Common myeloid progenitor, CD34-positive (primary cell): ENCODE data around the gene MYL12B.

ENCODE experiments used
- CTCF ChIA-PET: fragments of 350-600 bp; sonication (Branson Sonifier 250); formaldehyde crosslinking; loops from one replicate; lab custom pipeline; 2021; ENCODE audit warnings: antibody characterized with exemption; lab: Charles Lee
- POLR2A ChIA-PET: fragments of 350-600 bp; sonication (Branson Sonifier 250); formaldehyde crosslinking; loops from one replicate; lab custom pipeline; 2021; ENCODE audit warnings: antibody characterized with exemption; lab: Charles Lee
- DNase-seq, 3 donors: peaks; one replicate each; pipeline versions ENCODE4 v3.0.0 to v3.0.0-alpha.2; 2013
- H3K27ac ChIP-seq, 2 experiments: 1 replicate in 1 of 2; 2 replicates in 1 of 2; pipeline ENCODE4 v1.7.0; 2013; ENCODE audit warnings: inconsistent platforms in 2 of 2, low read length in 2 of 2, mild to moderate bottlenecking in 2 of 2, low read depth in 1 of 2, moderate library complexity in 1 of 2; ENCODE audit not compliant: severe bottlenecking in 2 of 2, insufficient read depth in 1 of 2, poor library complexity in 1 of 2
- H3K27me3 ChIP-seq, 5 experiments: replicated peaks in 2 of 5; 1 replicate in 3 of 5; 2 replicates in 2 of 5; pipeline versions ENCODE4 v1.6.1 to v1.7.0; 2013; ENCODE audit warnings: low read length in 4 of 5, mild to moderate bottlenecking in 2 of 5, moderate library complexity in 2 of 5, inconsistent platforms in 1 of 5; ENCODE audit not compliant: insufficient read depth in 5 of 5, control insufficient read depth in 4 of 5
- H3K36me3 ChIP-seq, 4 experiments: 1 replicate in 2 of 4; 2 replicates in 2 of 4; pipeline versions ENCODE4 v1.6.1 to v1.7.0; 2013; ENCODE audit warnings: low read length in 3 of 4, control low read depth in 1 of 4, mild to moderate bottlenecking in 1 of 4; ENCODE audit not compliant: control insufficient read depth in 4 of 4, insufficient read depth in 4 of 4
- H3K4me1 ChIP-seq, 4 experiments: 1 replicate in 3 of 4; 2 replicates in 1 of 4; pipeline versions ENCODE4 v1.6.1 to v1.7.1; 2013; ENCODE audit warnings: low read length in 3 of 4, mild to moderate bottlenecking in 3 of 4, control low read depth in 1 of 4, inconsistent platforms in 1 of 4, moderate library complexity in 1 of 4; ENCODE audit not compliant: control insufficient read depth in 4 of 4, insufficient read depth in 4 of 4; ENCODE audit errors: control extremely low read depth in 1 of 4
- H3K4me3 ChIP-seq, 7 experiments: 1 replicate in 4 of 7; 2 replicates in 3 of 7; pipeline versions ENCODE4 v1.5.1 to v1.7.0; 2013; ENCODE audit warnings: mild to moderate bottlenecking in 7 of 7, low read length in 6 of 7, moderate library complexity in 6 of 7, inconsistent platforms in 2 of 7, low read depth in 2 of 7, control low read depth in 1 of 7; ENCODE audit not compliant: insufficient read depth in 4 of 7, control insufficient read depth in 1 of 7; ENCODE audit errors: extremely low read depth in 1 of 7
- H3K9me3 ChIP-seq, 5 experiments: 1 replicate in 4 of 5; 2 replicates in 1 of 5; pipeline versions ENCODE4 v1.6.1 to v1.7.1; 2013; ENCODE audit warnings: low read length in 4 of 5, mild to moderate bottlenecking in 2 of 5, inconsistent platforms in 1 of 5, low read depth in 1 of 5, moderate library complexity in 1 of 5; ENCODE audit not compliant: control insufficient read depth in 4 of 5, insufficient read depth in 2 of 5; ENCODE audit errors: control extremely low read depth in 1 of 5
- WGBS: methylation state at CpG from one replicate; pipeline ENCODE4 v1.1.5; 2013; ENCODE audit not compliant: insufficient coverage; 5-methylcytosine and 5-hydroxymethylcytosine counted together

MYL12B gene

DNA sequence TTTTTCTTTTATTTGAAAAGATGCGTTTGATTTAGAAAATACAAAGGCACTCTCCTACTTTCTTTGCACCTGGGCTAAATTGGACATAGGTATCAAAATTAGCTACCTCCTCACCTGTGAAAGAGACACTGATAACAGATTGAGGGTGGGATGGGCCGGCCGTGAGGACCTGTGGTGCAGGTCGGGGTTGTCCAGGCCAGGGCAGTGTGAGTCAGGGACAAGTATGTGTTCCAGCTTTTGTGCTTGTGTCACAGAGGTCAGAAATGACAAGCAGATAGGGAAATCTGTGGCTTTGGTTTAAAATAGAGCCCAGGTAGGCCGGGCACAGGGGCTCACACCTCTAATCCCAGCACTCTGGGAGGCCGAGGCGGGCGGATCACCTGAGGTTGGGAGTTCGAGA, 22.6 kb downstream of the MYL12B start:
- Histone ChIP-seq H3K36me3 (peaks cover 0 to under 1% (median 0%) of the 10 kb centered on the region in 4 experiments), H3K27me3 (no peaks in the 10 kb centered on the region), H3K27ac (no peak overlapping the region), H3K4me1 (no peaks in the 10 kb centered on the region), H3K4me3 (no peak overlapping the region), H3K9me3 (peaks cover 0 to 4% (median 0%) of the 10 kb centered on the region in 5 experiments)
- DNase-seq, result no peak
- WGBS, result 97% methylated on average over 9 of the region's 9 CpGs
- POLR2A ChIA-PET, result no interaction called here
- CTCF ChIA-PET, result interaction anchor here (0.7 to 10.3 kb wide), 8 partner anchors 9 to 391 kb away, joined by 3 to 140 read pairs (median 4); no protein-coding TSS in a partner anchor

GRCh38 chr18:3286159-3286558, 24.2 kb downstream of the MYL12B start:
- peaks cover 0 to 13% (median 0%) of the 10 kb centered on the region in 5 experiments for H3K9me3 ChIP-seq
- 73% methylated on average over 3 of the region's 7 CpGs for WGBS
- DNase-seq, result no peak
- POLR2A ChIA-PET, result interaction anchor here (0.6 kb wide), 1 partner anchor 373 kb away, joined by 3 read pairs; no protein-coding TSS in a partner anchor
- no peaks in the 10 kb centered on the region for H3K4me1 ChIP-seq
- H3K27me3 ChIP-seq, result no peaks in the 10 kb centered on the region
- CTCF ChIA-PET, result interaction anchor here (0.8 to 2.8 kb wide), 8 partner anchors 8 to 378 kb away, joined by 3 to 11 read pairs (median 4); no protein-coding TSS in a partner anchor
- H3K36me3 ChIP-seq, result no peaks in the 10 kb centered on the region
- H3K27ac ChIP-seq, result no peak overlapping the region
- H3K4me3 ChIP-seq, result no peak overlapping the region

- no peak for DNase-seq
- POLR2A ChIA-PET, result no interaction called here
These were observed 31.4 kb downstream of the MYL12B start for GRCh38 chr18:3293196-3293951.

GRCh38 chr18:3294435-3295080, 32.6 kb downstream of the MYL12B start:
- Histone ChIP-seq H3K27me3 (no peaks in the 10 kb centered on the region), H3K4me3 (no peak overlapping the region), H3K36me3 (peaks cover 0 to 4% (median 0%) of the 10 kb centered on the region in 4 experiments), H3K9me3 (peaks cover 0 to 27% (median 0%) of the 10 kb centered on the region in 5 experiments), H3K4me1 (peaks cover 3 to 9% (median 8%) of the 10 kb centered on the region in 4 experiments), H3K27ac (no peak overlapping the region)
- no peak for DNase-seq
- 100% methylated on average over 2 of the region's 3 CpGs for WGBS
- CTCF ChIA-PET, result interaction anchor here (0.5 to 3.7 kb wide), 7 partner anchors 9 to 371 kb away, joined by 3 to 20 read pairs (median 6); no protein-coding TSS in a partner anchor
- POLR2A ChIA-PET, result no interaction called here

More at GRCh38 chr18:3293196-3293951, 31.4 kb downstream of the MYL12B start:
- no peaks in the 10 kb centered on the region for H3K27me3 ChIP-seq
- CTCF ChIA-PET, result interaction anchor here (0.5 to 2.2 kb wide), 2 partner anchors 8 to 133 kb away, joined by 3 to 11 read pairs; no protein-coding TSS in a partner anchor
- WGBS, result 100% methylated on average over 2 of the region's 2 CpGs
- H3K9me3 ChIP-seq, result peaks cover 0 to 21% (median 0%) of the 10 kb centered on the region in 5 experiments
- peaks cover 0 to 4% (median 0%) of the 10 kb centered on the region in 4 experiments for H3K36me3 ChIP-seq
- H3K4me3 ChIP-seq, result no peak overlapping the region
- H3K4me1 ChIP-seq, result peaks cover 3 to 9% (median 8%) of the 10 kb centered on the region in 4 experiments
- H3K27ac ChIP-seq, result no peak overlapping the region

- ChIA-PET CTCF (interaction anchor here (0.6 to 3.7 kb wide), 28 partner anchors 11 to 573 kb away, joined by 3 to 20 read pairs (median 4); no protein-coding TSS in a partner anchor), POLR2A (interaction anchor here (0.7 to 1.5 kb wide), 4 partner anchors 34 to 150 kb away, joined by 3 to 6 read pairs (median 3); no protein-coding TSS in a partner anchor)
- H3K4me1 ChIP-seq, result peaks cover 3 to 9% (median 8%) of the 10 kb centered on the region in 4 experiments
- peak overlapping the region; percentile 29 to 83 for H3K27ac ChIP-seq
- H3K36me3 ChIP-seq, result peaks cover 0 to 4% (median 0%) of the 10 kb centered on the region in 4 experiments
- H3K27me3 ChIP-seq, result no peaks in the 10 kb centered on the region
- 10% methylated on average over 15 of the region's 18 CpGs for WGBS
- H3K9me3 ChIP-seq, result peaks cover 0 to 12% (median 4%) of the 10 kb centered on the region in 5 experiments
- peak; percentile 93 to 98 (median 97) for DNase-seq
- peak overlapping the region; percentile 73 to 93 (median 91) for H3K4me3 ChIP-seq
These were observed 35.4 kb downstream of the MYL12B start for GRCh38 chr18:3297025-3297984.

- no peaks in the 10 kb centered on the region for H3K4me1 ChIP-seq
- WGBS, result no CpG with 5 or more reads among the region's 1 CpG
- H3K36me3 ChIP-seq, result no peaks in the 10 kb centered on the region
- DNase-seq, result no peak
- ChIA-PET POLR2A (no interaction called here), CTCF (no interaction called here)
- no peak overlapping the region for H3K4me3 ChIP-seq
- H3K9me3 ChIP-seq, result peaks cover 0 to 5% (median 0%) of the 10 kb centered on the region in 5 experiments
- H3K27me3 ChIP-seq, result no peaks in the 10 kb centered on the region
- H3K27ac ChIP-seq, result no peak overlapping the region
These were observed 42.9 kb downstream of the MYL12B start for GRCh38 chr18:3304832-3305231.
